Measurements from ENCODE around the gene ARHGAP22.

The ARHGAP22 gene

DNA sequence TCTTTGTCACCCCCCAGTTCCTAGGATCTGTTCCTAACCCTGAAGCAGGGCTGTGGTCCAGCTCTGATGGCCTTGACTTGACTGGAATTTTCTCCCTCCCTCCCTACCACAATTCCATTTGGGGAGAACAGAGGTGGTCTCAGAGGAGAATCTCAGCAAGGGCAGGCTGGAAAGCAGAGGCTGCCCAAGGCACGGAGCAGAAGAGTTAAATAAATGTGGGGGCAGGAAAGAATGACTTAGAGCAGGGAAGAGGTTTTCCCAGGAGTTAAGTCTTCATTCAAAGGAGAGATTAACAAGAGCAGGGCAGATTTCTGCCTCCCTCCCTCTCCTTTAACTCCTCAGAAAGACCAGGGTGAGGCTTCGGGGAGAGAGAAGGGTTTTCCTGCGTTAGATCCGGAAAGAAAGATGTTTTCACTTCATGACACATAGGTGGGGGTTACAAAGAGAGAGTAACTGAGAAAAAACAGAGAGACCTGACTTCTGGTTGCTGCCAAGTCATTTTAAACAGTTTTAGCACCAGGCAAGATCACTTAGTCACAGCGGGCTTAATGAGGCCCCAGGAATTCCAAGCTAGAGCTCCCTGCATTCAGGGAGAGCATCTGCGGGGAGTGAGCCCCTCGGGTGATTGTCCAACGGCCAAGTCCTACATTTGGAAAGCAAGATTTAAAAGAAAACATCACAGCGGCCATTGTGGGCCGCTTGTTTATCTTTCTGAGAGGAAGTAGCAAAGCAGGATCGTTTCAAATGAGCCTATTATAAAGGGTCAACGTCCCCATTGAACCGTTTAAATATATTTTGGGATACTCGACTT lies 78.7 kb downstream of the ARHGAP22 start:
- DNase-seq, result peak; percentile 30

DNA sequence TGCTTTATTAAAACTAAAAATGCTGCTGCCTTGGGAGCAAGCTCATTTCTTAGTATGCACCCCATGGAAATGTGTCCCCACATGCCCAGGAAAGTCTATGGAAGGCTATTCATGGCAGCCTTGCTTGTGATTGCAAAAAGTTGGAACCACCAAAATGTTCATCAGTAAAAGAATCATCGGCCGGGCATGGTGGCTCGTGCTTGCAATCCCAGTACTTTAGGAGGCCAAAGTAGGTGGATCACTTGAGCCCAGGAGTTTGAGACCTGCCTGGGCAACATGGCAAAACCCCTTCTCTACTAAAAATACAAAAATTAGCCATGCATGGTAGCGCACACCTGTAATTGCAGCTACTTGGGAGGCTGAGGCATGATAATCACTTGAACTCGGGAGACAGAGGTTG lies 79.8 kb downstream of the ARHGAP22 start:
- DNase-seq, result no peak

DNA sequence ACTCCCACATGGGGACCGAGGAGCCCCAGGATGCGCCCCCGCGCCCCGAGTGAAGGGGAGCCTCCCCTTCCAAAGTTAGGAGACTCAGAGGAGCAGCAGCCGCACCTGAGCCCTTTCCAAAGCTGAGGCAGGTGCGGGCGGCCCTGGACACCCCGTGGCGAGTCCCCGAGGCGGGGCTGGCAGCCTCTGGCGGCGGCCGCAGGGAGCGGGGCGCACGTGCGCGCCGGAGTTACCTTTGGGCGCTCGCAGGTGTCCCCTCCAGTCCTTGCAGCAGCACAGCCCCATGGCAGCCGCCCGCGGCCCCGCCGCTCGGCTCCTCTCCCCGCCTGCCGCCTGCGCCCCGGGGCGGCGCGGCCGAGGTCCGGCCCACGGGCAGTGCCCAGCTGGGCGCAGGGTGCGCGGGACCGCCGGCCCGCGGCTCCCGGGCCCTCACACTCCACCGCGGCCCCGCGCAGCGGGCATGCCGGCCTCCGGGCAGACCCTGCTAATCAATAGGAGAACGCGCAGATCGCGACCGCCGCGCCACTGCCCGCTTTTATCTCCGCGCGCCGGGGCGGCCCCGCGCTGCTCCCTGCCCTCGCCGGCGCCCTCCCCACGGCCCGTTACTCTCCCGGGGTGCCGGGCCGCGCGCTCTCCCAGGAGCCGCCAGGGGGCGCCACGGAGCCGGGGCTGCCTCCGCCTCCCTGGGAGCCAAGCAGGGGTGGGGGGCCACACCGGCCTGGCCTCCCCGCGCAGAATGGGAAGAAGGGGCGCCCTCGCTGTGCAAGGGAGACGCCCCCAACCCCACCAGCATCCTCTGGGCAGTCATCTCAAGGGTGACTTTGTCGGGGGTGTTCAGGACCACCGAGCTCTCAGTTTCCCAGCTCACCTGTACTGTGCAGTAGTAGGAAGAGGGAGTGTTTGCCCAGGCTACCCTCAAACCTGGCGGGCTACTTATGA lies 80.8 kb downstream of the ARHGAP22 start:
- no peak for DNase-seq

DNA sequence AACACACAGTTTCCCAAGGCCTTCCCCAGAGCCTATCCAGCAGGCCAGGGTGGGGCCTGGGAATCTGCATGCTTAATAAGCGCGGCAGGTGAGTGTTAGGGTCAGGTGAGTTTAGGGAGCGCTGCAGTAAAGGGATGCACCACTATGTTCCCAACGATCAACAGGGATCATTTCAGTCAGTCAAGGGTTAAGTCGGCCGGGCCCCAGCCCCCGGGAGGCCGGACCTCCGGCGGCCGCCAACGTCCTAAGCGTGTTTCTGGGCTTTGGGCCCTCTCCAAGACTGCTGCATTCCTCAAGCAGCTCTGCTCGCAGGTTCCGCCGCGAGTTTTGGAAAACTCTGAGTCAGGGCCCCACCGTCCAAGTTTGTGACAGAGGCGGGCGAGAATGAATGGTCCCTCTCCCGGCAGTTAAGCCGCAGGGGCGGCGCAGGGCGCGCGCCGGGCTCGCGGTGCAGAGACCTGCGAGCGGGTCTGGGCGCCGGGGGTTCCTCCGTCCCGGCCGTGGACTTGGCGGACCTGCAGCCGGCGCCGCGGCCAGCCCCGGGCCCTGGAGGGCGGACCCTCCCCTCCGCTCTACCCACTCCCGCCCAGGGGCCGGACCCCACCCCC lies 81.6 kb downstream of the ARHGAP22 start:
- DNase-seq, result no peak

DNA sequence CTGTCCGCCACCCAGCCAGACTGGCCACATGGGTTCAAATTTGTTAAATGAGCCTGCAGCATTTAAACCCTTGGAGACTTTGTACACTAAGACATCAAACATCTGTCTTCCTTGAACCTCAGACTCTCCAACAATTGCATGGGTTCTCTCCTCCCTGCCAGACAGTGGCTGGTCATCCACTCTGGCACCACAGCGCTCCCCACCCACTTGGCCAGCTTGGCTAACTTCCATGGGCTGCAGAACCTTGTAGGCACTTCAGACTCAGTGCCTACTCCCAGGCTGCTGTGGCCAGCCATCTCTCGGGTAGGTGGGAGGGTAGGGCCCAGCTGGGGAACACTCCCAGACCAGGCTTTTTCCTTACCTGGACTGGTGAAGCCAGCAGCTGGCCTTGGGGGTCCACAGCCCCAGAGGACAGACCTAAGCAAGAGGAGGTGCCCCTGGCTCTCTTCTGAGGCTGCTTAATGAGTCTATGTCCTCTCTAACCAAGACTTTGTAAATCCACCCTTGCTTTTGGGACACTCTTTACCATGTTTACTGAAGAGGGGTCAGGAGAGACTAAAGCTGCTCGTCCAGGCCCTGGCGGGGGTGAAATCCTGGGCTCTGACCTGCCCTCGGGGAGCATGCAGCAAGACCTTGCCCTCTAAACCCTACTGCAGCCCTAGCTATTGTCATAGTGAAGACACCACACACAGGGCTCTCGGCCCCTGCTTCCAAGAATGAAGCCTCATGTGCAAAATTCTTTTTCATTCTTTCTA lies 82.7 kb downstream of the ARHGAP22 start:
- no peak for DNase-seq

DNA sequence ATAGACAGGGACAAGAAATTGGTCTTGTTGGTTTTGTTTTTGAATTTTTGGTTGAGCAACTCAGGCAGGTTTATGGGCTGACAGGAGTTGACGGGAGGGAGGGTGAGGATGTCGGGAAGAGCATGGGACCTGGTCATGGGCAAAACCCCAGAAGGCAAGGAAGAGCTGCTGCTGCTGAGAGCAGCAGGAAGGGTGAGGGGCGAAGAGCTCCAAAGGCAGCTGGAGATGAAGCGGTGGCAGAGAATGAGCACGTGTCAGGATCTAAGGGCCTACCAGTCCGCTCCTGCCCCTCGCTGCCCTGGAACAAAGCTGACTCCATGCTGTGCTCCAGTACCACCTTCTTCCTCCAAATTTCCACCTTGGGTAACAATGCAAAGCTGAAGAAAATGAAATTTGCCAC lies 84.3 kb downstream of the ARHGAP22 start:
- DNase-seq, result no peak

DNA sequence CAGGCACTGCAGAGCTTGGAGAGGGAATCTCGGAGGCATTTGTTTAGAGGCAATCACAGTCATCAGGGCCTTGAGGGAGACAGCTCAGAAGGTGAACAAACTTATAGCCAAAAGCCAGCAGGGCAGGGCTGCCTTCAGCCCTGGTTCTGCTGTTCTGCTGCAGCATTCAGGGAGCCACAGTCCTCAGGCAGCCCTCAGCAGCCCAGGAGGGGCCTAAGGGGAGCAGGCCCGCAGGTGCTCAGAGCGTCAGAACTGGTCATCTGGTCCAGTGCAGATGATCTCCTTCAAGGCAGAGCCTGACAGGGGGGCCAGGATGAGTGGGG lies 84.7 kb downstream of the ARHGAP22 start:
- no peak for DNase-seq

DNA sequence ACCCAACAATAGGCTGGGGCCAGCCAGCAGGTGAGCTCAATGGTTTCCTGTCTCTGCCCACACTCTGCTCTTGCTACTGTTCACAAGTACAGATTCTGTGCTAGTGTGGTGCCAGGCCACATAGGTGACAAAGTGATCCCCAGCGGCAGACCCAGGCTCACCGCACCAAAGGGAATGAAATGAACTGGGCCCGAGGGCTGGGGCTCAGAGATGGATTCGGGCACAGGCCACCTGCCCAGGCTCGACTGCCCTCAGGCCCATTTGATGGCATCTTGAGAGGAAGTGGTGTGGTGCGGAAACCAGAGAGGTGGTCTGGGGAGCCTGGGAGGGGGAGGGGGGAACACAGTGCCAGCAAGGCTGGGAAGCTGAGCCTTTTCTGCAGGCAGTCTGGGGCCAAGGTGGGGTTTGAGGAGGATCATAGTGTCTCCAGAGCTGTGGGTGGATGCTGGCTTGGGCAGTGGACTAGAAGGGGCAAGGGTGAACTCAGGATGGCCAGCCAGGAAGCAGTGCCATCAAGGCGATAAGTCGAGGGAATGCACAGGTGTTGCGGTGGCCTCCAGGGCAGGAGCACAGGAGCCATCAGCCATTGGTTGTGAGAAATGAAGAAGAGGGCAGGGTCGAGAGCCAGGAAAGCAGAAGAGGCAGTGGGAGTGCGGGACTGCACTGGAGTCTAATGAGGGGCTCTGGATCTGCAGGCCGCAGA lies 85.2 kb downstream of the ARHGAP22 start:
- no peak for DNase-seq

DNA sequence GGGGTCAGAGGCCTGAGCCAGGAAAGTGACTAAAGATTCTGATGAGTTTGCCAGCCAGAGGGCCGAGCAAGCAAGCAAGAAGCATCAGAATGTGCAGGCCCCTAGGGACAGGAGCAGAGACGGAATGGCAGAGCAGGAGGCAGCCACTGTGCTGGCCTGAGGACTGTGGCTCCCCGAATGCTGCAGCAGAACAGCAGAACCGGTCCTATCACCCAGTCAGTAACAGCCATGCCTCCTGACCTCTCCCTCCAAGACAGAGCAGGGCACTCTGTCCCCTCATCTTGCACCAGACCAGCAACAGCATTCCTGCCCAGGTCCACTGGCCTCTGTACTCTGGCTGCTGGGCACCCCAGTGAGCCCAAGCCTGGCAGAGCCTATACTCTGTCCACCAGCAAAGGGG lies 85.9 kb downstream of the ARHGAP22 start:
- no peak for DNase-seq

DNA sequence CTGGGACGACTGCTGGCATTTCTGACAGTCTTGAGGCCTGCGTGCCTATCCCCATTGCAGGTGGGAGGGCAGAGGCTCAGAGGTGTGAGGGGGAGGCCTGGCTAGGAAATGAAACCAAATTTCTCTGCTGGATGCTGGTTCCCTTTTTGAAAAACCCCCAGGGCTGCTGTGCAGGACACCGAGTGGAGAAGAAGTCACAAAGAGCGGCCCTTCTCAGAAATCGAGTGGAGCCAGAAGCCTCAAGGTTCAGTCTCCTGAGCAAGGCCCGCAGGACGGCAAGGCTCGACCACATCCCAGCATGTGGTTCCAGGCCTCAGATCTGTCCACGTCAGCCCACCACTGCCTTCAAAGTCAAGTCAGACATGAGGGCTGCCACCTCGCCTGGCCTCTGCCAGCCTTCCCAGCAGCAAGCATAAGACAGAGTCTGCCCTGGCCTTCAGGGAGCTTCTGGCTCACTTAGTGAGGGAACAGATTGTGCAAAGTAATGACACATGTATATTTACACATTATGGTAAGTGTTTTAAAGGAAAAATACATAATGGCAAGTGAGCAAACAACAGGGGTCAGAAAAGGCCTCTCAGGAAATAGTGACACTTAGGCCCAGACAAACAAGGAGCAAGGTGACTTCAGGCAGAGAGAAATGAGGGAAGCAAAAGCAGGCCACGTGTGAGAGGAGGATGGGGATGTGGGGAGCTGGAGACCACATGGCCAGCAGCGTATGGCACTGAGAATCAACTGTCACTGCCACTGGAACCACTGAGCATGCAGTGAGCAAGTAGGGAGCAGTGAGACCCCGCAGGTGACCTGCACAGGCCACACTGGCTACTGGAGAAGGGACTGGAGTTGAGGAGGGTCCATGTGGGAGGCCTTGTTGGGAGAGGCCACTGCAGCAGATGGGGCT lies 86.7 kb downstream of the ARHGAP22 start:
- no peak for DNase-seq

DNA sequence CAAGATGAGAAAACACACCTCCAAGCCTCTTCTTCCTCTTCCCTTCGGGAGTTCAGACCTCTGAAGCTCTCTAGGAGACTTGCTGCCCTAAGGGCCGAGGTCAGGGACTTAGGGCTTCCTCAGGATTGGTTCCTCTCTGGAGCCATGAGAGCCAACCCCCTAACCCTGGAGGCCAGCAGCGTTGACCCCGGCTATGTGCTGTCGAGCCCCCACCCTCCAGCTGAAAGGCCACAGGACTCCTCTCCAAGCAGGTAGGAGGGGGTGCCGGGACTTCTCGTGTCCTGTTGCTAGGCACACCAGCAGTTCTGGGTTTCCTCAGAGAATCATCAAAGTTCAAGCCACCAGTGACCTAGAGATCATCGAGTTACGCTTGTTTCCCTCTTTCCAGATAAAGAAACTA lies 87.4 kb downstream of the ARHGAP22 start:
- no peak for DNase-seq

DNA sequence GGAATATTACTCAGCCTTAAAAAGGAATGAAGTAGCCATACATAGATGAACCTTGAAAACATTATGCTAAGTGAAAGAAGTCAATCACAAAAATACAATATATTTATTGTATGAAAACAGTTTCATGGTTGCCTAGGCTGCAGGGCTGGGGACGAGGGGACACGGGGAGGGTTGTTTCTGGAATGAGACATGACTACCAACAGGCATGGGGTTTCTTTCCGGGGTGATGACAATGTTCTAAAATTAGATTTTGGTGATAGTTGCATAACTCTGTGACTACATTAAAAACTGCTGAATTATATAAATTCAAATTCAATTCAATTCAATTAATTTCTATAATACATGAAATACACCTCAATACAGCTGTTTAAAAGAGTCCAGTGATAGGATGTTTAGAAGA lies 88.0 kb downstream of the ARHGAP22 start:
- no peak for DNase-seq

DNA sequence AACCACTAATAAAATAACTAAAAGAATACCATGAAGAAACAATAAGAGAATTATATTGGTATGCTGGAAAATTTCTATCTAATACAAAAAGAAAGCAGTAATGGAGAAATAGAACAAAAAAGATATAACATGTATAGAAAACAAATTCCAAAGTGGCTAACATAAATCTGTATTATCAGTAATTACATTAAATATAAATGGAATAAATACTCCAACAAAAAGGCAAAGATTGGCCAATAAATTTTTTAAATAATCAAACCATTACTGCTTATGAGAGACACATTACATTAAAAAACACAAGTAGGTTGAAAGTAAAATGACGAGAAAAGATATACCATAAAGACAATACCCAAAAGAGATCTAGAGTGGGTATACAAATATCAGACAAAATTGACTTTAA lies 90.0 kb downstream of the ARHGAP22 start:
- no peak for DNase-seq

DNA sequence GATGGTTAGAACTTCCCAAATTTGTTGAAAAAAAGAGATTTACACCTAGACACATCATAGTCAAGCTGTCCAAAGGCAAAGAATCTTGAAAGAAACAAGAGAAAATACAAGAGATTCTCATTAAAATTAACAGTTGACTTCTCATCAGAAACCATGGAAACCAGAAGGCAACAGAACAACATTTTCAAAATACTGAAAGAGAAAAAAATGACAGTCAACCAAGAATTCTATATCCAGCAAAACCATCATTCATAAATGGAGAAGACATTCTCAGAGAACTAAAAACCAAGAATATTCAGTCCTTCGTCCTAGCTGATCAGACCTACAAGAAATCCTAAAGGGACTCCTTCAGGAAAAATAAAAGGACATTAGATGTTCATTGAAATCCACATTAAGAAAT lies 90.6 kb downstream of the ARHGAP22 start:
- no peak for DNase-seq

DNA sequence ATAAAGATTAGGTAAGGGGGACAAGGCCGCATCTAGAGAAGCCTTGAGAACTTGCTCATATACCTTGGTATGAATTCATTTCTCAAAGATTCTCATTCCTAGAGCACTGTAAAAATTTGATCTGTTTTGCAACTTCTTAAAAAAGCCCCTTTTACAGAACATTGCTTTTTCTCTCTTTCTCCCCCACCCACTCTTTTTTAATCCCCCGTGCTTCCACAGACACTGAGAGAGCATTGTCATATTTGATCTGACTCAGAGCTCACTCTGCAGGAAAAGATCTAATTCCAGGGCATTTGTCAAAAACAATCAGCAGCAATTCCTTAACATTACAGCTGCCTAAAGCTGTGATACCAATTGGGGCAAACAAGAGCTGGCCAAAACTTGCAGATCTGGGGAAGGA lies 92.0 kb downstream of the ARHGAP22 start:
- DNase-seq, result no peak

DNA sequence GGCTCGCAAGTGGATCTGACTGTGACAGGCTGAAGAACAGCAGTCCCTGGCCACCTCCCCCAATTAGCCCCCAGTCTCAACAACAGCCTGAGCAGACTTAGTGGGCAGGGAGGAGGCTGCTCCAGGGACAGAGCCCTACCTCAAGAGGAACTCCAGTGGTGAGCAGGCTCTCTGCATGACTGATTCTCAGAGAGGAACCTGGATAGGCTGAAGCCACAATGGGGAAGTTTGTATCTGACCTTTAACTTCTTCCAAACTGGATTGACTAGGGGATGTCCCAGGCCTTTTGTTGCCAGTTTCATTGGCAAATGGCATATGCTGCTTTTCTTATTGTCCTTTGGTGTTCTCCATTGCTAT lies 93.0 kb downstream of the ARHGAP22 start:
- DNase-seq, result no peak

DNA sequence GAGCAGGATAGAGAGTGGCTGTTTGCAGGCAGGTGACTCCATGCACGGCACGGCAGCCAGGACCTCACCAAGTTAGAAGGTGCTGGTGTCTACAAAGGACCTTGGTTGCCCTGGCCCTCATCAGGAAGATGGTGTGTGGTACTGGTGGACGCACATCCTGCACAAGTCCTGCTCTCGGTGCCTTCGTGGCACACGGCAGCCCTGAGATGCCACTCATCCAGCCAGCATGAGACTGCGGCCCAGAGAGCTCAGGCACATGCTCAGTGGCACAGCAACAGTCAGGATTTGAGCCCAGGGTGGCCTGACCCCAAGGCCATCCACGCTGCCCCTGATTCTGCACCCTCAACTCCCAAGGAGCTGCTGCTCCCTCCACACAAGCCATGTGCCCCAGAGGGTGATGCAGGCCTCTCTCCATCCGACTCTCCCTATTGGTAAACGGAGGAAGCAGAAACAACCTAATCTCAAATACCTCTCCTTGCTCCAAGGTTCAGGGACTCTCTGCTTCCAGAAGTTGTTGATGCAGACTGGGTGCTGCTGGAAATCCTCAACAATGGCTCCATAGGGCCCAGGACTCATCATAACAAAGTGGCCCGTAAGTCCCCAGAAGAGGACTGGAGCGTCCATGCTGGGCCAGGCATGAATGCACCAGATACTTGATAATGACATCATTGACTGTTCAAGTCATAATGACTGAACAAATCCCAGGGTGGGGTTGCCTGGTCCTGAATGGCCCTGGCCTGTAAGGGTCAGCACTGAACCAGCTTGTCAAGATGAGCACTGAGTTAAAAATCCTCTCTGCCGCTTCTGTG lies 93.6 kb downstream of the ARHGAP22 start:
- DNase-seq, result no peak

DNA sequence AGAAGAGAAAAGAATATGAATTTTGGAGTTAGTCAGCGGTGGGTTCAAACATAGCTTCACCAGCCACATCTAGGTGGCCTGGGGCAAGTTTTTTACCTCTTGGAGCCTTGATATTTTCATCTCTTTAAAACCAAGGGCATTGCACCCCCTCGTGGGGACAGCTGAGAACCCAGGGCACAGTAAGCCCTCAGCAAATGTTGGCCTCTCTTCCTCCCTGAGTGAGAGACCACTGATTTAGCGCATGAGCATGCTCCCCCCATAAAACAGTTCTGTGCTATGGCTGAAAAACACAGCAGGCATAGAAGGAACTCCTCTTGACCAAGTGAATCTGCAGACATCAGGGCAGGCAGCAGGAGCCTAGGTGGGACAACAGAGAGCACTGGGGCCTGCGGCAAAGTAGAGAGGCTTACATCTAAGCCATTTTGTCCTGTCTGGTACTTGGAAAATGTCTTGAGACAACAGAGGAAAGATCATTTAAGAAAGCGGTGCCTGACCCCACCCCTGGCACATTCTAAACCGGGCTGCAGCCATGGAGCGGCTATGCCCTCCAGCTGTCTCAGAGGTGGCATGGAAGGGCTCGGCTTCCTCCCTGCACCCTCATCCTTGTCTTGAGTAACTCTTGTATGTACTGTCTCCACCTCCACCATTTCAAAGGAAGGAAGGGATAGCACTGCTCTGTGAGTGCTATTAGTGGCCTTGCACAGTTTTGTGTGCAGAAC lies 94.7 kb downstream of the ARHGAP22 start:
- DNase-seq, result no peak
